ENCODE results near the gene EPS15.
"Not testable (repeated sequence)": the region's sequence is repeated elsewhere in the genome, so short reads cannot be mapped to it uniquely, and the experiment has no call there.

EPS15 gene

GRCh38 chr1:51512606-51513005 lies 6.5 kb downstream of the EPS15 start:
- DNase-seq, result no peak

- no peak for DNase-seq
Measured at GRCh38 chr1:51512120-51512519, 6.9 kb downstream of the EPS15 start.

GRCh38 chr1:51509773-51510172 lies 9.3 kb downstream of the EPS15 start:
- no peak for DNase-seq

- DNase-seq, result no peak
Measured at GRCh38 chr1:51506537-51506936, 12.5 kb downstream of the EPS15 start.

GRCh38 chr1:51504806-51505525 lies 14.1 kb downstream of the EPS15 start:
- no peak for DNase-seq

GRCh38 chr1:51501218-51501630 lies 17.8 kb downstream of the EPS15 start:
- DNase-seq, result not testable (repeated sequence)

- no peak for DNase-seq
Measured at GRCh38 chr1:51499694-51500093, 19.4 kb downstream of the EPS15 start.

- no peak for DNase-seq
Measured at GRCh38 chr1:51498924-51499323, 20.1 kb downstream of the EPS15 start.

- no peak for DNase-seq
Measured at GRCh38 chr1:51497340-51497739, 21.7 kb downstream of the EPS15 start.

GRCh38 chr1:51494138-51494830 lies 24.8 kb downstream of the EPS15 start:
- no peak for DNase-seq

- DNase-seq, result no peak
Measured at GRCh38 chr1:51491166-51491981, 27.7 kb downstream of the EPS15 start.

- DNase-seq, result no peak
Measured at GRCh38 chr1:51489472-51489871, 29.6 kb downstream of the EPS15 start.

- no peak for DNase-seq
Measured at GRCh38 chr1:51488372-51489050, 30.6 kb downstream of the EPS15 start.

- no peak for DNase-seq
Measured at GRCh38 chr1:51487628-51488027, 31.4 kb downstream of the EPS15 start.

GRCh38 chr1:51484591-51484990 lies 34.5 kb downstream of the EPS15 start:
- no peak for DNase-seq

GRCh38 chr1:51482881-51483280 lies 36.2 kb downstream of the EPS15 start:
- no peak for DNase-seq

- DNase-seq, result not testable (repeated sequence)
Measured at GRCh38 chr1:51474832-51475620, 44.0 kb downstream of the EPS15 start.

- no peak for DNase-seq
Measured at GRCh38 chr1:51473331-51474115, 45.5 kb downstream of the EPS15 start.

GRCh38 chr1:51472359-51472758 lies 46.7 kb downstream of the EPS15 start:
- DNase-seq, result no peak

GRCh38 chr1:51469518-51469917 lies 49.5 kb downstream of the EPS15 start:
- DNase-seq, result no peak

GRCh38 chr1:51464828-51465227 lies 54.2 kb downstream of the EPS15 start:
- no peak for DNase-seq
